ENCODE data around the gene TRPM2. TPM values are rescaled to one million over a fixed set of nuclear protein-coding genes. Genes with fewer than 3 reads are reported as not detected.
A peak's percentile ranks its signal among the peaks of the same experiment; 100 is the strongest.

TRPM2 gene
- total and polyA plus RNA-seq, 10 of the 15 experiments (the other 5 are each of a cell fraction or from before 2014, with no cell fraction given), result 0.03 to 9.1 (median 2.6) TPM

DNA sequence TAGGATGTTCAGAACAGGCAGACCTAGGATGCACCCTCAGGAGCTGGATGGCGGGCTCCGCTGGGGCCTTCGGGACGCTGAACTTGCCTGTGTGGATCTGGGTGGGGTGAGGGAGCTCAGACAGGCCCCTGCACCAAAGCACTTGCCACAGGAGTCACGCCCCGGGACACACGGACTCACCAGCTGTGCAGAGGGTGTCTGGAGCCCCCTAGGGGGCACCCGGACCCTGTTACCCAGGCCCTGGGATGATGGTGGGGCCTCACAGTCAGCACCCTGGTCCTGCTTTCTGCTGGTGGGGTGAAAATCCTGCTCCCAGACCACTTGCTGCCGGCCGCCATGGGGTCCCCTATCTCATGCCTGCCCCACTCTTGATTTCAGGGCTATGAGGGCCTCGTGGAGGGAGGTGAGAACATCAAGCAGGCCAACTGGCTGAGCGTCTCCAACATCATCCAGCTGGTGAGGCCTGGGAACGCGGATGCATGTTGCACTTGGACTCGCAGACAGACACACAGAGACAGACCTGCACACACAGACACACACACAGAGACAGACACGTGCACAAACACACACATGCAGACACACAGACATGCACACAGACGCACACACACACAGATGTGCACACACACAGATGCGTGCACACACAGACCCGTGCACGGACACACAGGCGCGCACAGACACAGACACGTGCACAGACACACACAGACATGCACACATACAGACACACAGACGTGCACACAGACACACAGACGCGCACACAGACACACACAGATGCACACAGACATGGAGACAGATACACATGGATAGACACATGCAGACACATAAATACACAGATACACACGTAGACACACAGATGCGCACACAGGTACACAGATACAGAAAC, 42.6 kb upstream of the TRPM2 start:
- Histone ChIP-seq H3K4me3 (no peak overlapping the region), H3K27ac (ENCODE audit: control insufficient read depth, insufficient read depth) (no peak overlapping the region), H2AFZ (ENCODE audit: control insufficient read depth, low read depth, low read length) (no peak overlapping the region), H3K4me2 (ENCODE audit: control insufficient read depth, insufficient read depth) (no peak overlapping the region), H3K4me1 (ENCODE audit: control insufficient read depth, insufficient read depth, low read length) (no peaks in the 10 kb centered on the region), H3K27me3 (replicated peaks in 1 of 2; ENCODE audit: control insufficient read depth in 2 of 2, insufficient read depth in 2 of 2, low read length in 1 of 2) (no peaks in the 10 kb centered on the region), H3K79me2 (ENCODE audit: control insufficient read depth, insufficient read depth, low read length) (peaks cover 2% of the 10 kb centered on the region; the same call in 1 of the 2 replicates), H3K9ac (ENCODE audit: control insufficient read depth, insufficient read depth, low read length) (no peak overlapping the region), H4K20me1 (ENCODE audit: control insufficient read depth, insufficient read depth) (no peaks in the 10 kb centered on the region; the same call in 1 of the 2 replicates), H3K9me3 (replicated peaks; ENCODE audit: control insufficient read depth, insufficient read depth, low read length) (no peaks in the 10 kb centered on the region), H3K36me3 (ENCODE audit: control insufficient read depth in 2 of 2, insufficient read depth in 2 of 2, low read length in 1 of 2) (peaks cover 12 to 41% of the 10 kb centered on the region in 2 experiments; a peak in 3 of 4 replicates)
- TSS peak; percentile 20 for BruUV-seq (replicated peaks)
- ChIA-PET CTCF (no interaction called here), RAD21 (ENCODE audit: unreplicated experiment) (no interaction called here), SMC1A (ENCODE audit: uncharacterized antibody, unreplicated experiment) (no interaction called here), POLR2A (no interaction called here)
- TF ChIP-seq TARDBP (IDR thresholded peaks at IDR 0.05; ENCODE audit: borderline replicate concordance) (no peak), RB1 (IDR thresholded peaks at IDR 0.05; ENCODE audit: borderline replicate concordance) (no peak), POLR2A (IDR thresholded peaks at IDR 0.05; ENCODE audit: low read depth, low read length) (peak; percentile 53; the same call in 1 of the 2 replicates), PBX3 (IDR thresholded peaks at IDR 0.05; ENCODE audit: insufficient replicate concordance, low read depth, low read length) (peak; percentile 59), CTCF (IDR thresholded peaks at IDR 0.05 in 2 of 3, conservative IDR thresholded peaks at IDR 0.05 in 1 of 3; ENCODE audit: control insufficient read depth in 2 of 3, extremely low read depth in 1 of 3, insufficient read depth in 1 of 3, low read depth in 3 of 3, low read length in 3 of 3) (peak in 2 of 3 experiments; percentile 12 to 26; a peak in 2 of 6 replicates), RAD21 (IDR thresholded peaks at IDR 0.05; ENCODE audit: insufficient read depth, low read depth, low read length) (peak; percentile 26), PAX8 (IDR thresholded peaks at IDR 0.05) (no peak), TCF3 (IDR thresholded peaks at IDR 0.05; ENCODE audit: borderline replicate concordance, insufficient read depth, low read depth, low read length) (0 out of 2 replicates have a peak, but pooled peaks have one; percentile 25), NFIC (IDR thresholded peaks at IDR 0.05; ENCODE audit: low read depth, low read length) (0 out of 2 replicates have a peak, but pooled peaks have one; percentile 19), BCL3 (IDR thresholded peaks at IDR 0.05; ENCODE audit: borderline replicate concordance, insufficient read depth, low read depth, low read length, poor library complexity, severe bottlenecking) (peak; percentile 97)
- TF ChIP-seq, protein P1, sequence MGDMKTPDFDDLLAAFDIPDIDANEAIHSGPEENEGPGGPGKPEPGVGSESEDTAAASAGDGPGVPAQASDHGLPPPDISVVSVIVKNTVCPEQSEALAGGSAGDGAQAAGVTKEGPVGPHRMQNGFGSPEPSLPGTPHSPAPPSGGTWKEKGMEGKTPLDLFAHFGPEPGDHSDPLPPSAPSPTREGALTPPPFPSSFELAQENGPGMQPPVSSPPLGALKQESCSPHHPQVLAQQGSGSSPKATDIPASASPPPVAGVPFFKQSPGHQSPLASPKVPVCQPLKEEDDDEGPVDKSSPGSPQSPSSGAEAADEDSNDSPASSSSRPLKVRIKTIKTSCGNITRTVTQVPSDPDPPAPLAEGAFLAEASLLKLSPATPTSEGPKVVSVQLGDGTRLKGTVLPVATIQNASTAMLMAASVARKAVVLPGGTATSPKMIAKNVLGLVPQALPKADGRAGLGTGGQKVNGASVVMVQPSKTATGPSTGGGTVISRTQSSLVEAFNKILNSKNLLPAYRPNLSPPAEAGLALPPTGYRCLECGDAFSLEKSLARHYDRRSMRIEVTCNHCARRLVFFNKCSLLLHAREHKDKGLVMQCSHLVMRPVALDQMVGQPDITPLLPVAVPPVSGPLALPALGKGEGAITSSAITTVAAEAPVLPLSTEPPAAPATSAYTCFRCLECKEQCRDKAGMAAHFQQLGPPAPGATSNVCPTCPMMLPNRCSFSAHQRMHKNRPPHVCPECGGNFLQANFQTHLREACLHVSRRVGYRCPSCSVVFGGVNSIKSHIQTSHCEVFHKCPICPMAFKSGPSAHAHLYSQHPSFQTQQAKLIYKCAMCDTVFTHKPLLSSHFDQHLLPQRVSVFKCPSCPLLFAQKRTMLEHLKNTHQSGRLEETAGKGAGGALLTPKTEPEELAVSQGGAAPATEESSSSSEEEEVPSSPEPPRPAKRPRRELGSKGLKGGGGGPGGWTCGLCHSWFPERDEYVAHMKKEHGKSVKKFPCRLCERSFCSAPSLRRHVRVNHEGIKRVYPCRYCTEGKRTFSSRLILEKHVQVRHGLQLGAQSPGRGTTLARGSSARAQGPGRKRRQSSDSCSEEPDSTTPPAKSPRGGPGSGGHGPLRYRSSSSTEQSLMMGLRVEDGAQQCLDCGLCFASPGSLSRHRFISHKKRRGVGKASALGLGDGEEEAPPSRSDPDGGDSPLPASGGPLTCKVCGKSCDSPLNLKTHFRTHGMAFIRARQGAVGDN (IDR thresholded peaks at IDR 0.05), result no peak
- no peak for FAIRE-seq
- DNase-seq (ENCODE audit: low read depth, low spot score), result no peak
- intact Hi-C loops (cut with micrococcal nuclease; ENCODE audit: unreplicated experiment), result no loop called here
- in situ Hi-C loops (cut with MboI), result no loop called here
- ATAC-seq, result peak; percentile 48; the same call in 2 of the 3 replicates
- 90% methylated on average over 28 of the region's 28 CpGs for WGBS (ENCODE audit: insufficient coverage, insufficient replicate concordance, low lambda C conversion rate, missing lambda C conversion rate)
